Breast epithelium (tissue), 4 donors: Measurements from ENCODE around the gene CKLF. TPM values are rescaled to one million over a fixed set of nuclear protein-coding genes. Genes with fewer than 3 reads are reported as not detected.

Source experiments
- DNase-seq, 2 donors: peaks; one replicate each; pipeline ENCODE4 v3.0.0-alpha.2; 2019; ENCODE audit warnings: low spot score in 2 of 2
- H3K27ac ChIP-seq, 2 donors: fragments of 200-600 bp; sonication (generic) in 1 of 2; one replicate each; pipeline ENCODE4 v1.5.1; 2016 to 2019; ENCODE audit warnings: mild to moderate bottlenecking in 1 of 2
- H3K27me3 ChIP-seq, 2 donors: fragments of 200-600 bp; sonication (generic) in 1 of 2; one replicate each; pipeline versions ENCODE4 v1.5.1 to v1.6.0; 2017 to 2019; ENCODE audit warnings: control low read depth in 1 of 2, mild to moderate bottlenecking in 1 of 2
- H3K36me3 ChIP-seq: fragments of 200-600 bp; one replicate; pipeline ENCODE4 v1.5.1; 2019
- H3K4me1 ChIP-seq, 2 donors: fragments of 200-600 bp; sonication (generic); one replicate each; pipeline ENCODE4 v1.5.1; 2016 to 2019; ENCODE audit warnings: control low read depth in 1 of 2
- H3K4me3 ChIP-seq, 3 donors: fragments of 200-600 bp; sonication (generic); 1 replicate in 2 of 3; 2 replicates in 1 of 3; pipeline ENCODE4 v1.5.1; 2016 to 2019; ENCODE audit warnings: mild to moderate bottlenecking in 3 of 3, moderate library complexity in 2 of 3
- H3K9me3 ChIP-seq, 2 donors: fragments of 200-600 bp; sonication (generic) in 1 of 2; one replicate each; pipeline ENCODE4 v1.5.1; 2016 to 2019; ENCODE audit warnings: control low read depth in 1 of 2
- POLR2A ChIP-seq: fragments of 450-650 bp; IDR thresholded peaks from one replicate; pipeline ENCODE4 v1.6.1; 2016; ENCODE audit warnings: antibody characterized with exemption, mild to moderate bottlenecking, moderate library complexity
- POLR2AphosphoS5 ChIP-seq, 3 donors: sonication (generic); formaldehyde crosslinking; IDR thresholded peaks; one replicate each; pipeline ENCODE4 v1.6.1; 2017; ENCODE audit warnings: antibody characterized with exemption in 3 of 3
- intact Hi-C: fragments of 100-400 bp; cut with DNase I; formaldehyde crosslinking; loops from one replicate; pipeline ENCODE4 v1.15.1; 2023; ENCODE audit warnings: low total_unique reads
- total RNA-seq, 3 donors: library from RNA; depleted of rRNA; stranded (reverse); fragments of >200 nt; gene quantifications; one replicate each; pipeline ENCODE4 v1.1.0, GENCODE V29; 2016
- TF ChIP-seq, protein P1 (sequence below), 3 donors: fragments of 450-650 bp; IDR thresholded peaks; one replicate each; pipeline ENCODE4 v1.5.1; 2016 to 2017; ENCODE audit warnings: antibody characterized with exemption in 3 of 3, mild to moderate bottlenecking in 3 of 3, moderate library complexity in 3 of 3

CKLF gene
- total RNA-seq, 3 donors from 2014 or later, result 36.6 to 62.6 (median 44.9) TPM

GRCh38 chr16:66522816-66523590 lies 29.4 kb upstream of the CKLF start:
- peak overlapping the region; percentile 76 to 86 for H3K27ac ChIP-seq
- H3K9me3 ChIP-seq, result no peaks in the 10 kb centered on the region
- DNase-seq, result no peak
- TF ChIP-seq, protein P1, sequence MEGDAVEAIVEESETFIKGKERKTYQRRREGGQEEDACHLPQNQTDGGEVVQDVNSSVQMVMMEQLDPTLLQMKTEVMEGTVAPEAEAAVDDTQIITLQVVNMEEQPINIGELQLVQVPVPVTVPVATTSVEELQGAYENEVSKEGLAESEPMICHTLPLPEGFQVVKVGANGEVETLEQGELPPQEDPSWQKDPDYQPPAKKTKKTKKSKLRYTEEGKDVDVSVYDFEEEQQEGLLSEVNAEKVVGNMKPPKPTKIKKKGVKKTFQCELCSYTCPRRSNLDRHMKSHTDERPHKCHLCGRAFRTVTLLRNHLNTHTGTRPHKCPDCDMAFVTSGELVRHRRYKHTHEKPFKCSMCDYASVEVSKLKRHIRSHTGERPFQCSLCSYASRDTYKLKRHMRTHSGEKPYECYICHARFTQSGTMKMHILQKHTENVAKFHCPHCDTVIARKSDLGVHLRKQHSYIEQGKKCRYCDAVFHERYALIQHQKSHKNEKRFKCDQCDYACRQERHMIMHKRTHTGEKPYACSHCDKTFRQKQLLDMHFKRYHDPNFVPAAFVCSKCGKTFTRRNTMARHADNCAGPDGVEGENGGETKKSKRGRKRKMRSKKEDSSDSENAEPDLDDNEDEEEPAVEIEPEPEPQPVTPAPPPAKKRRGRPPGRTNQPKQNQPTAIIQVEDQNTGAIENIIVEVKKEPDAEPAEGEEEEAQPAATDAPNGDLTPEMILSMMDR (IDR thresholded peaks at IDR 0.05), result no peak
- no peak for TF ChIP-seq POLR2AphosphoS5 (IDR thresholded peaks at IDR 0.05)
- no peak for TF ChIP-seq POLR2A
- no peaks in the 10 kb centered on the region for H3K36me3 ChIP-seq
- H3K4me3 ChIP-seq, result no peak overlapping the region
- peaks cover 3 to 8% of the 10 kb centered on the region in 2 donors for H3K4me1 ChIP-seq
- intact Hi-C loops, result no loop called here
- H3K27me3 ChIP-seq, result no peaks in the 10 kb centered on the region

GRCh38 chr16:66523861-66524354 lies 28.5 kb upstream of the CKLF start:
- H3K4me1 ChIP-seq, result peaks cover 3 to 7% of the 10 kb centered on the region in 2 donors
- DNase-seq, result no peak
- no peak overlapping the region for H3K4me3 ChIP-seq
- no peaks in the 10 kb centered on the region for H3K9me3 ChIP-seq
- H3K36me3 ChIP-seq, result no peaks in the 10 kb centered on the region
- no peaks in the 10 kb centered on the region for H3K27me3 ChIP-seq
- TF ChIP-seq POLR2A (no peak), POLR2AphosphoS5 (IDR thresholded peaks at IDR 0.05) (no peak)
- TF ChIP-seq, protein P1 (IDR thresholded peaks at IDR 0.05), result no peak
- intact Hi-C loops, result no loop called here
- peak overlapping the region; percentile 32 to 76 for H3K27ac ChIP-seq

DNA sequence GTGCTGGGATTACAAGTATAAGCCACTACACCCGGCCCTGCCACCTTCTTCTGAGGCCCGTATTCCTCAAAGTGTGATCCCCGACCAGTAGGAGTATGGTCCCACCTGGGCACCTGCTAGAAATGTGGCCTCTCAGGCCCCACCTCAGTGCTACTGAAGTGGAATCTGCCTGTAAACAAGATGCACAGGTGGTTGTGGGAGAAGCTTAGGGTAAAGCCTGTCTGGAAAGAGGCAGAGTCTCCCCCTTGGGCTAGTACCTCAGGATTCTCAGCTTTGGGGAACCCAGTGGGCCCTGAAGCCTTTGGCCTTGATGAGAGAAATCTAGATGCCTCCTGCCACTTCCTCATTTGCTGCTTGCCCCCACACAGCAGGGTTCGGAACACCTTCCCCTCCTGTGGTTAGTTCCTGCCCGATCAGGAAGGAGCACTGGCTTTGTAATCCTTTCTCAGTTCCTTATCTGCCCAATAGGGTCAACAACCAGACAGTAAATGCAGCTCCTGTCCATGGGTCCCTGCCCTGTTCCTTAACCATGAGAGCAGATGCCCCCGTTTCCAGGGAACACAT lies 27.7 kb upstream of the CKLF start:
- no peak for DNase-seq
- Histone ChIP-seq H3K4me1 (peaks cover 3 to 7% of the 10 kb centered on the region in 2 donors), H3K36me3 (no peaks in the 10 kb centered on the region), H3K27me3 (no peaks in the 10 kb centered on the region), H3K4me3 (no peak overlapping the region), H3K27ac (peak overlapping the region; percentile 65 to 76), H3K9me3 (no peaks in the 10 kb centered on the region)
- TF ChIP-seq POLR2AphosphoS5 (IDR thresholded peaks at IDR 0.05) (no peak), POLR2A (no peak)
- TF ChIP-seq, protein P1 (IDR thresholded peaks at IDR 0.05), result no peak
- intact Hi-C loops, result no loop called here

DNA sequence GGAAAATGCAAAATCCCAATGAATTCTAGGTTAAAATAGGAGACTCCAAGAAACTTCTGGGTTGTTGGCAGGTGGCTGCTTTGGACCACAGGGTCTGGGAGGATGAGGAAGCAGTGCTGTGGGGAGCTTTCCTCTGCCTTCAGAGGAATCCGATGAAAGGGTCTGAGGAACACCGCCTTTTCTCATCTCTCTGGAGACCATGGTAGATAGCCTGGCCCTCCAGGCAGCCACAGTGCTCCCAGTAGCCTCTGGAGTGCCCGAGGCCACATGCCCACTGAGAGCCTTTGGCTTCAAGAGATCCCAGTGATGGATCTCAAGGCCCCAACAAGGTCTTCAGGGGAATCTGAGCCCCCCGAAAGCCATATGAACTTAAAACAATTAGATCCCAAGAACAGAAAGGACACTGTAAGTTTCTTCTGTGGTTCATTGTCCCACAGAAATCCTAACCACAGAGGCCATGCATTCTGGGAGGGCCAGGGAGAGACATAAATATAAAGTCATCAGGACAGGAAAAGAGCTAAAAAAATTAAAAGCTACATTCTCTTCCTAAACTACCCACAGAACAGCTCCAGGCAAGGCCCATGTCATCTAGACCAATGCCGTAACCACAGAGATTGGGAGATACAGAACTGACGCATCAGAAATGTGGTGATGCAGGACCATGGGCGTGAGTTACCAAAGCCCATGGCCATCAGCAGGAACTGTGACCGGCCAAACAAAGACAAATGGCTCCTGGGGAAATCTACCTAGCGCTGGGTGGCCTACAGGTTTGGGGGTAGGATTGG lies 26.8 kb upstream of the CKLF start:
- intact Hi-C loops, result no loop called here
- Histone ChIP-seq H3K27ac (peak overlapping the region; percentile 23 to 76), H3K27me3 (no peaks in the 10 kb centered on the region), H3K4me3 (no peak overlapping the region), H3K36me3 (no peaks in the 10 kb centered on the region), H3K9me3 (no peaks in the 10 kb centered on the region), H3K4me1 (peaks cover 3 to 7% of the 10 kb centered on the region in 2 donors)
- TF ChIP-seq POLR2AphosphoS5 (IDR thresholded peaks at IDR 0.05) (no peak), POLR2A (no peak)
- TF ChIP-seq, protein P1 (IDR thresholded peaks at IDR 0.05), result no peak
- no peak for DNase-seq
